Keratinocyte (primary cell): ENCODE measurements around the gene TOM1L2. TPM values are rescaled to one million over a fixed set of nuclear protein-coding genes. Genes with fewer than 3 reads are reported as not detected.

ENCODE experiments used
- DNase-seq: peaks from one replicate; pipeline ENCODE4 v3.0.0-alpha.2; 2011; ENCODE audit warnings: low read depth, missing footprints, low spot score
- FAIRE-seq: peaks from 2 replicates; lab custom pipeline; 2011; peaks lifted over from hg19 to GRCh38; lab: Jason Lieb, UNC
- H2AFZ ChIP-seq: 2 replicates; pipeline ENCODE4 v1.6.0; 2012; ENCODE audit warnings: low read length, control low read depth, inconsistent platforms; ENCODE audit not compliant: control insufficient read depth
- H3K27ac ChIP-seq: 2 replicates; pipeline ENCODE4 v1.5.1; 2011; ENCODE audit warnings: low read length; ENCODE audit not compliant: control insufficient read depth, insufficient read depth
- H3K27me3 ChIP-seq: 3 replicates; pipeline ENCODE4 v1.6.0; 2011; ENCODE audit warnings: low read length; ENCODE audit not compliant: control insufficient read depth, insufficient read depth; ENCODE audit errors: extremely low read depth
- H3K36me3 ChIP-seq, 2 experiments: 2 replicates in 1 of 2; 3 replicates in 1 of 2; pipeline ENCODE4 v1.5.1; 2011; ENCODE audit warnings: low read length in 2 of 2, mild to moderate bottlenecking in 1 of 2; ENCODE audit not compliant: control insufficient read depth in 2 of 2, insufficient read depth in 2 of 2; ENCODE audit errors: extremely low read depth in 1 of 2
- H3K4me1 ChIP-seq: 3 replicates; pipeline ENCODE4 v1.5.1; 2011; ENCODE audit warnings: low read length; ENCODE audit not compliant: control insufficient read depth, insufficient read depth; ENCODE audit errors: extremely low read depth
- H3K4me2 ChIP-seq: 3 replicates; pipeline ENCODE4 v1.6.0; 2011; ENCODE audit warnings: low read depth, low read length; ENCODE audit not compliant: control insufficient read depth, insufficient read depth; ENCODE audit errors: extremely low read depth
- H3K4me3 ChIP-seq, 3 experiments: fragments of 200-600 bp in 1 of 3; sonication (generic) in 1 of 3; 2 replicates in 2 of 3; 3 replicates in 1 of 3; pipeline ENCODE4 v1.5.1; 2011 to 2016; ENCODE audit warnings: low read length in 3 of 3, mild to moderate bottlenecking in 3 of 3, control low read depth in 2 of 3, inconsistent platforms in 1 of 3, low read depth in 1 of 3, mixed read lengths in 1 of 3, mixed run types in 1 of 3, moderate library complexity in 1 of 3; ENCODE audit not compliant: control insufficient read depth in 2 of 3, insufficient read depth in 2 of 3; ENCODE audit errors: extremely low read depth in 1 of 3
- H3K79me2 ChIP-seq: 2 replicates; pipeline ENCODE4 v1.6.0; 2012; ENCODE audit warnings: low read length; ENCODE audit not compliant: control insufficient read depth, insufficient read depth
- H3K9ac ChIP-seq: 3 replicates; pipeline ENCODE4 v1.6.0; 2011; ENCODE audit warnings: low read length; ENCODE audit not compliant: control insufficient read depth, insufficient read depth; ENCODE audit errors: extremely low read depth
- H3K9me1 ChIP-seq: 3 replicates; pipeline ENCODE4 v1.6.0; 2011; ENCODE audit warnings: low read length; ENCODE audit not compliant: control insufficient read depth, insufficient read depth; ENCODE audit errors: extremely low read depth
- H3K9me3 ChIP-seq: 2 replicates; pipeline ENCODE4 v1.5.1; 2012; ENCODE audit warnings: low read depth, low read length; ENCODE audit not compliant: control insufficient read depth
- H4K20me1 ChIP-seq: 3 replicates; pipeline ENCODE4 v1.6.0; 2011; ENCODE audit warnings: low read length; ENCODE audit not compliant: control insufficient read depth, insufficient read depth; ENCODE audit errors: extremely low read depth
- CTCF ChIP-seq, 3 experiments: IDR thresholded peaks in 1 of 3; conservative IDR thresholded peaks in 1 of 3; optimal IDR thresholded peaks in 1 of 3; 2 replicates in 2 of 3; 3 replicates in 1 of 3; pipeline versions ENCODE3 to v1.5.1; 2011; ENCODE audit warnings: low read length in 3 of 3, mild to moderate bottlenecking in 3 of 3, moderate library complexity in 2 of 3, control low read depth in 1 of 3, inconsistent platforms in 1 of 3; ENCODE audit not compliant: insufficient read depth in 2 of 3; ENCODE audit errors: extremely low read depth in 1 of 3
- EZH2 ChIP-seq: IDR thresholded peaks from one replicate; pipeline ENCODE4 v1.6.1; 2012; ENCODE audit warnings: inconsistent platforms, mild to moderate bottlenecking, low read length, moderate library complexity
- dilution Hi-C: fragments of 300-500 bp; cut with MboI; formaldehyde crosslinking; loops from one replicate; pipeline ENCODE4 v1.7.0; 2020; ENCODE audit warnings: low sequenced_read_pairs; ENCODE audit not compliant: extremely low pct_ligation_motif_present
- polyA plus RNA-seq, 5 experiments: library from polyadenylated mRNA; depleted of rRNA in 3 of 5; stranded (reverse) in 3 of 5; stranded (forward) in 1 of 5; unstranded in 1 of 5; fragments of >200 nt; gene quantifications; 1 replicate in 1 of 5; 2 replicates in 3 of 5; 3 replicates in 1 of 5; pipeline versions ENCODE4 v1.2.1 to v1.2.3, GENCODE V29; 2011 to 2012; ENCODE audit warnings: missing spikeins in 2 of 5, low read depth in 1 of 5, low replicate concordance in 1 of 5

TOM1L2 gene
- polyA plus RNA-seq, 1 donor (not counting 4 experiments of a cell fraction or from before 2014, with no cell fraction given): 36.3 TPM

- no peaks in the 10 kb centered on the region for H3K27me3 ChIP-seq
- H4K20me1 ChIP-seq: no peaks in the 10 kb centered on the region
- dilution Hi-C loops: no loop called here
- DNase-seq: no peak
- no peak overlapping the region for H3K4me3 ChIP-seq
- no peak for TF ChIP-seq EZH2
- TF ChIP-seq CTCF (optimal IDR thresholded peaks at IDR 0.05 in 1 of 3, IDR thresholded peaks at IDR 0.05 in 1 of 3, conservative IDR thresholded peaks at IDR 0.05 in 1 of 3; ENCODE audit: extremely low read depth in 1 of 3, insufficient read depth in 2 of 3, low read length in 3 of 3): no peak
- H3K4me2 ChIP-seq: no peak overlapping the region
- no peak overlapping the region for H3K9ac ChIP-seq
- no peak overlapping the region for H3K27ac ChIP-seq
- H2AFZ ChIP-seq: no peak overlapping the region
- no peaks in the 10 kb centered on the region for H3K9me3 ChIP-seq
- no peak for FAIRE-seq
- no peaks in the 10 kb centered on the region for H3K9me1 ChIP-seq
- H3K4me1 ChIP-seq: no peaks in the 10 kb centered on the region
- H3K36me3 ChIP-seq: peaks cover 27 to 45% of the 10 kb centered on the region in 2 experiments
- H3K79me2 ChIP-seq: no peaks in the 10 kb centered on the region
These were observed 78.2 kb downstream of the TOM1L2 start for GRCh38 chr17:17893801-17894644.

- H3K79me2 ChIP-seq: no peaks in the 10 kb centered on the region
- DNase-seq (no peak), FAIRE-seq (no peak)
- no peaks in the 10 kb centered on the region for H3K4me1 ChIP-seq
- no peak overlapping the region for H3K9ac ChIP-seq
- no peak overlapping the region for H3K4me3 ChIP-seq
- H3K9me3 ChIP-seq: no peaks in the 10 kb centered on the region
- H3K4me2 ChIP-seq: no peak overlapping the region
- H4K20me1 ChIP-seq: no peaks in the 10 kb centered on the region
- H3K36me3 ChIP-seq: peaks cover 23 to 47% of the 10 kb centered on the region in 2 experiments
- H2AFZ ChIP-seq: no peak overlapping the region
- no peaks in the 10 kb centered on the region for H3K9me1 ChIP-seq
- no peak for TF ChIP-seq CTCF (optimal IDR thresholded peaks at IDR 0.05 in 1 of 3, IDR thresholded peaks at IDR 0.05 in 1 of 3, conservative IDR thresholded peaks at IDR 0.05 in 1 of 3; ENCODE audit: extremely low read depth in 1 of 3, insufficient read depth in 2 of 3, low read length in 3 of 3)
- TF ChIP-seq EZH2: no peak
- dilution Hi-C loops: no loop called here
- no peak overlapping the region for H3K27ac ChIP-seq
- no peaks in the 10 kb centered on the region for H3K27me3 ChIP-seq
These were observed 79.5 kb downstream of the TOM1L2 start for GRCh38 chr17:17892731-17893130.
